ENCODE data around the gene DCTD.

DNA sequence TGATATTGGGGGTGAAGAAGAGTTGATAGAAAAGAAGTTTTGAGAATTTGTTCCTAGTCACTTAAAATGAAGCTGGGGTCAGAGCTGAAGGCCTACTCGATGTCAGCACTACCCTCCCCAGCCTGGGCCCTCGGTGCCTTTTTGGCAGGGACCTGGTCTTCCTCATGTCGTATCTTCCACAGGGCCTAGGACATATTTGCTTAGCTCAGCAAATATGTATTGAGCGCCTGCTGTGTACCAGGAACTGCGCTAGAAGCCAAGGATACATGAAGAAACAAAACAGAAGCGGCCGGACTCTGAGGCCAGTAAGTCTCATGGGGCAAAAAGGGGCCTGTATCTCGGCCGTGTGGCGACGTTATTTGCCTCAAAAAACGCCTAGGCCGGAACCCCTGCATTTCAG is 44.3 kb downstream of the DCTD start:
- TF ChIP-seq POLR2A (IDR thresholded peaks at IDR 0.05) (no peak), EP300 (IDR thresholded peaks at IDR 0.05) (no peak)
- TF ChIP-seq, protein P1, sequence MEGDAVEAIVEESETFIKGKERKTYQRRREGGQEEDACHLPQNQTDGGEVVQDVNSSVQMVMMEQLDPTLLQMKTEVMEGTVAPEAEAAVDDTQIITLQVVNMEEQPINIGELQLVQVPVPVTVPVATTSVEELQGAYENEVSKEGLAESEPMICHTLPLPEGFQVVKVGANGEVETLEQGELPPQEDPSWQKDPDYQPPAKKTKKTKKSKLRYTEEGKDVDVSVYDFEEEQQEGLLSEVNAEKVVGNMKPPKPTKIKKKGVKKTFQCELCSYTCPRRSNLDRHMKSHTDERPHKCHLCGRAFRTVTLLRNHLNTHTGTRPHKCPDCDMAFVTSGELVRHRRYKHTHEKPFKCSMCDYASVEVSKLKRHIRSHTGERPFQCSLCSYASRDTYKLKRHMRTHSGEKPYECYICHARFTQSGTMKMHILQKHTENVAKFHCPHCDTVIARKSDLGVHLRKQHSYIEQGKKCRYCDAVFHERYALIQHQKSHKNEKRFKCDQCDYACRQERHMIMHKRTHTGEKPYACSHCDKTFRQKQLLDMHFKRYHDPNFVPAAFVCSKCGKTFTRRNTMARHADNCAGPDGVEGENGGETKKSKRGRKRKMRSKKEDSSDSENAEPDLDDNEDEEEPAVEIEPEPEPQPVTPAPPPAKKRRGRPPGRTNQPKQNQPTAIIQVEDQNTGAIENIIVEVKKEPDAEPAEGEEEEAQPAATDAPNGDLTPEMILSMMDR (IDR thresholded peaks at IDR 0.05): no peak

Measured in gastroesophageal sphincter (tissue), 3 donors.